Testis (tissue), 3 donors: Measurements from ENCODE around the gene KRTAP1-4. TPM values are rescaled to one million over a fixed set of nuclear protein-coding genes. Genes with fewer than 3 reads are reported as not detected.

Experiments
- DNase-seq: peaks from one replicate; pipeline ENCODE4 v3.0.0-alpha.2; 2019
- H3K27ac ChIP-seq, 2 donors: fragments of 200-600 bp; sonication (generic); one replicate each; pipeline ENCODE4 v1.5.1; 2019
- H3K27me3 ChIP-seq: fragments of 200-600 bp; sonication (generic); one replicate; pipeline ENCODE4 v1.5.1; 2019
- H3K36me3 ChIP-seq: fragments of 200-600 bp; sonication (generic); one replicate; pipeline ENCODE4 v1.5.1; 2017; ENCODE audit warnings: low read depth; ENCODE audit errors: missing control alignments
- H3K4me1 ChIP-seq: fragments of 200-600 bp; sonication (generic); one replicate; pipeline ENCODE4 v1.5.1; 2019
- H3K4me3 ChIP-seq, 2 donors: fragments of 200-600 bp; sonication (generic); one replicate each; pipeline ENCODE4 v1.5.1; 2017 to 2019
- H3K9me3 ChIP-seq: fragments of 200-600 bp; sonication (generic); one replicate; pipeline ENCODE4 v1.5.1; 2017
- POLR2A ChIP-seq: fragments of 450-650 bp; IDR thresholded peaks from one replicate; pipeline ENCODE4 v1.6.1; 2017; ENCODE audit warnings: antibody characterized with exemption, mild to moderate bottlenecking, moderate library complexity
- WGBS, 2 donors: methylation state at CpG; one replicate each; pipeline ENCODE4 v1.1.5; 2018; 5-methylcytosine and 5-hydroxymethylcytosine counted together
- intact Hi-C: fragments of 100-400 bp; cut with DNase I; formaldehyde crosslinking; loops from one replicate; pipeline ENCODE4 v1.15.1; 2023; ENCODE audit warnings: low total_unique reads
- polyA plus RNA-seq: library from polyadenylated mRNA; stranded (reverse); fragments of 350-450 nt; fragmentation: Illumina TruSeq; extraction: RNeasy Lipid Tissue Mini Kit (QIAGEN cat#74804); gene quantifications from one replicate; pipeline ENCODE4 v1.2.3, GENCODE V29; 2014; ENCODE audit warnings: low read depth, low replicate concordance; ENCODE audit not compliant: insufficient read depth
- total RNA-seq, 2 donors: library from RNA; depleted of rRNA; stranded (reverse); fragments of >200 nt; gene quantifications; one replicate each; pipeline ENCODE4 v1.2.3, GENCODE V29; 2016
- TF ChIP-seq, protein P1 (sequence below), 3 experiments: fragments of 450-650 bp in 2 of 3; fragments of 200-600 bp in 1 of 3; sonication (generic) in 1 of 3; IDR thresholded peaks; one replicate each; pipeline ENCODE4 v1.5.1; 2016 to 2019; ENCODE audit warnings: antibody characterized with exemption in 3 of 3, mild to moderate bottlenecking in 2 of 3, moderate library complexity in 1 of 3

The KRTAP1-4 gene
- total and polyA plus RNA-seq, 3 donors from 2014 or later: not detected

DNA sequence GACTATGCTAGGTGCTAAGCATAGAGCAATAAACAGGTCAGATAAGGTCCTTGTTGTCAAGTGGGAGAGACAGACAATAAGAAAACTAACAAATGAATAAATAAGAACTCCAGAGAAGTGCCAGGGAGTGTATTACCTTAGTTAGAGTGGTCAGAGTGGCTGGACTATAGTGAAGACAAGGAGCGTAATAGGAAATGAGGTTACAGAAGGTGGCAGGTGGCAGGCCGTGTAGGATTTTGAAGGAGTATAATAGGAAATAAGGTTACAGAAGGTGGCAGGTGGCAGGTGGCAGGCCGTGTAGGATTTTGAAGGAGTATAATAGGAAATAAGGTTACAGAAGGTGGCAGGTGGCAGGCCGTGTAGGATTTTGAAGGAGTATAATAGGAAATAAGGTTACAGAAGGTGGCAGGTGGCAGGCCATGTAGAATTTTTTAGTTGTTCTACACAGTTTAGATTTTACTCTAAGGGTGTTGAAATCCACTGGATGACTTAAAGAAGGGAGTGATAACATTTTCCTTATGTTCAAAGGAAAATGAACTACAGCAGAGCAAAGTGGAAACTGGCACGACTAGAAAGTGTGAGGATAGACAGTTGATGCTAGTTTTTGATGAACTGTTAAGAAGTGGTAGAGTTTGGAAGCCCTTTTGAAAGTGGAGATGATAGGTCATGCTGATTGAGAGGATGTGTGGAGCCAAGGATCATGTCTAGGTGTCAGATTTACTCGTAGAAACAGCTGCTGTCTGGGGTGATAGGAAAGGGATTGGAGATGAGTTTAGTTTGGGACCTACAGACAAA lies 17.5 kb downstream of the KRTAP1-4 start:
- H3K27me3 ChIP-seq: no peaks in the 10 kb centered on the region
- intact Hi-C loops: no loop called here
- no peak overlapping the region for H3K27ac ChIP-seq
- DNase-seq: no peak
- no peak overlapping the region for H3K4me3 ChIP-seq
- TF ChIP-seq, protein P1, sequence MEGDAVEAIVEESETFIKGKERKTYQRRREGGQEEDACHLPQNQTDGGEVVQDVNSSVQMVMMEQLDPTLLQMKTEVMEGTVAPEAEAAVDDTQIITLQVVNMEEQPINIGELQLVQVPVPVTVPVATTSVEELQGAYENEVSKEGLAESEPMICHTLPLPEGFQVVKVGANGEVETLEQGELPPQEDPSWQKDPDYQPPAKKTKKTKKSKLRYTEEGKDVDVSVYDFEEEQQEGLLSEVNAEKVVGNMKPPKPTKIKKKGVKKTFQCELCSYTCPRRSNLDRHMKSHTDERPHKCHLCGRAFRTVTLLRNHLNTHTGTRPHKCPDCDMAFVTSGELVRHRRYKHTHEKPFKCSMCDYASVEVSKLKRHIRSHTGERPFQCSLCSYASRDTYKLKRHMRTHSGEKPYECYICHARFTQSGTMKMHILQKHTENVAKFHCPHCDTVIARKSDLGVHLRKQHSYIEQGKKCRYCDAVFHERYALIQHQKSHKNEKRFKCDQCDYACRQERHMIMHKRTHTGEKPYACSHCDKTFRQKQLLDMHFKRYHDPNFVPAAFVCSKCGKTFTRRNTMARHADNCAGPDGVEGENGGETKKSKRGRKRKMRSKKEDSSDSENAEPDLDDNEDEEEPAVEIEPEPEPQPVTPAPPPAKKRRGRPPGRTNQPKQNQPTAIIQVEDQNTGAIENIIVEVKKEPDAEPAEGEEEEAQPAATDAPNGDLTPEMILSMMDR (IDR thresholded peaks at IDR 0.05): no peak
- TF ChIP-seq POLR2A: no peak
- no peaks in the 10 kb centered on the region for H3K9me3 ChIP-seq
- H3K36me3 ChIP-seq: no peaks in the 10 kb centered on the region
- H3K4me1 ChIP-seq: no peaks in the 10 kb centered on the region
- 89 to 91% methylated on average over 6 of the region's 6 CpGs for WGBS, 2 donors

DNA sequence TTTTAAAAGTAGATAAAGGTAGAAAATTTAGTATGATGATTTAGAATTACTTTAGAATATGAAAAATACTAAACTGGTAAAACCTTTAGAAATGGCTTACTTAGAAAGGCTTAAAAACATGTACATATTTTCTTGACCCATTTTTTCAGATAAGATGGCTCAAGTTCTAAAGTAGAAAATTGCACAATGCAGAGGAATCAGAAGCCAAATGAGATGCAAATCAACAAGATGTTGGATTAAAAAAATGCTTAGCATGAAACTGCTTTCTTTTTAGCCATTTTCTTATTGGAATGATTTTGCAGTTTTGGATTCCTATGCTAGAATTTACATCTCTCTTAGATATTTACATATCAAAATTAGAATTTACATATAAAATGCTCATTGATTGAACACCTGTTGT lies 19.6 kb downstream of the KRTAP1-4 start:
- DNase-seq: no peak
- Histone ChIP-seq H3K4me1 (no peaks in the 10 kb centered on the region), H3K27me3 (no peaks in the 10 kb centered on the region), H3K4me3 (no peak overlapping the region), H3K27ac (no peak overlapping the region), H3K9me3 (no peaks in the 10 kb centered on the region), H3K36me3 (no peaks in the 10 kb centered on the region)
- intact Hi-C loops: no loop called here
- TF ChIP-seq, protein P1 (IDR thresholded peaks at IDR 0.05): no peak
- no peak for TF ChIP-seq POLR2A

DNA sequence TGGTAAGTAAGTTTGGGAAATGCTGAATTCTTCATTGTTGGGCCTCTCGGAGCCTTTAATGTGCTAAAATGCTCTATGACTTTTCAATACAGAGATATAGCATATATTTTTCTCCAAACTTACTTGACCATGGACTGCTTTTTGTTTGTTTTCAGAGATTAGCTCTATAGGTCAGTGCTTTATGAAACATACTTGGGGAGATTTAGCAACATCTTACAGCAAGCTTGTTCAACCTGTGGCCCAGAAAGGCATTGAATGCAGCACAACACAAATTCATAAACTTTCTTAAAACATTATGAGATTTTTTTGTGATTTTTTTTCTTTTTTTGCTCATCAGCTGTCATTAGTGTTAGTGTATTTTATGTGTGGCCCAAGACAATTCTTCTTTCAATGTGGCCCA lies 20.1 kb downstream of the KRTAP1-4 start:
- no peak for DNase-seq
- Histone ChIP-seq H3K27me3 (no peaks in the 10 kb centered on the region), H3K4me1 (no peaks in the 10 kb centered on the region), H3K4me3 (no peak overlapping the region), H3K36me3 (no peaks in the 10 kb centered on the region), H3K27ac (no peak overlapping the region), H3K9me3 (no peaks in the 10 kb centered on the region)
- TF ChIP-seq, protein P1 (IDR thresholded peaks at IDR 0.05): no peak
- no peak for TF ChIP-seq POLR2A
- intact Hi-C loops: no loop called here
- 94 to 95% methylated on average over 1 of the region's 1 CpG for WGBS, 2 donors

DNA sequence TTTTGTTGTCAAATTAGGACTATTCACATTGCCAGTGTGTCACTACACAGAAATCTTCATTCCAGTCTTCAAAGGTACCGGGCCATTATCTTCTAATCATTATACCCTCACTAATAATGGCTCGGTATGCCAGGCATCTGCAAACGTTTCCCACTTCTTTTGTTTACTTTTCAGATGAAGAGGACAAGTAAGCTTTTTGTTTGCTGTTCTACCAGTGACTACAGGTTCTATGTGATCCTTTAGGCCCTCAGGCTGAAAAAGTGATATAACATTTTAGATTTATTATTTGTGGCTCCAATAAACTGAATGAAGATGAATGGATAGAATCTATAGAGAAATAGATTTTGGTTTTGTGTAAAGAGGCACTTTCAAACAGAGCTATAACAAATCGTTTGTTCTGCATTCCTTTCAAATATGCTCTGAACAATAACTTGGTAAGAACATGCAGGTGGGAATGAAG lies 20.7 kb downstream of the KRTAP1-4 start:
- WGBS, 2 donors: 69 to 74% methylated on average over 4 of the region's 4 CpGs
- intact Hi-C loops: no loop called here

More for the DNA sequence above, 20.7 kb downstream of the KRTAP1-4 start:
- Histone ChIP-seq H3K27ac (no peak overlapping the region), H3K4me3 (no peak overlapping the region), H3K27me3 (no peaks in the 10 kb centered on the region), H3K9me3 (no peaks in the 10 kb centered on the region), H3K36me3 (no peaks in the 10 kb centered on the region), H3K4me1 (no peaks in the 10 kb centered on the region)
- TF ChIP-seq, protein P1 (IDR thresholded peaks at IDR 0.05): no peak
- TF ChIP-seq POLR2A: no peak
- no peak for DNase-seq
